Measurements from ENCODE around the gene YEATS4. TPM values are rescaled to one million over a fixed set of nuclear protein-coding genes. Genes with fewer than 3 reads are reported as not detected.
A peak's percentile ranks its signal among the peaks of the same experiment; 100 is the strongest.
"Not testable (repeated sequence)": the region's sequence is repeated elsewhere in the genome, so short reads cannot be mapped to it uniquely, and the experiment has no call there.

YEATS4 gene
- total RNA-seq (10 to 100 TPM; 11.3 to 36.5 (median 15.4) TPM), polyA plus RNA-seq (10 to 100 TPM; 13.6 to 18.3 (median 17.6) TPM)
- long read RNA-seq, donor 1, transcript YEATS4-201 (7 exons, 1,434 nt) = major isoform, 6 of 24 reads
- long read RNA-seq, donor 1, partial matches to known transcripts = 16 of 24 reads
- long read RNA-seq, donor 1, other reads (novel, unspliced or antisense) = 0 of 24 reads
- long read RNA-seq, donor 2, transcript YEATS4-201 (7 exons, 1,434 nt) = major isoform, 6 of 26 reads
- long read RNA-seq, donor 2, partial matches to known transcripts = 18 of 26 reads
- long read RNA-seq, donor 2, other reads (novel, unspliced or antisense) = 0 of 26 reads

GRCh38 chr12:69359531-69360347 is at the start of gene YEATS4:
YEATS4 (plus strand) TSS chr12:69359743; CDS start chr12:69359973, 230 bp downstream.
- intact Hi-C loops (cut with DNase I; ENCODE audit: low total_unique reads) = loop anchor here (5.0 kb wide), 1 partner anchor 213 kb away; no protein-coding TSS in a partner anchor
- H3K4me1 ChIP-seq = peaks cover 6 to 49% (median 28%) of the 10 kb centered on the region in 6 donors
- WGBS, 5 donors = 0% methylated on average over 50 to 70 of the region's 70 CpGs
- H3K36me3 ChIP-seq = peaks cover 0 to 36% (median 4%) of the 10 kb centered on the region in 6 donors
- peak within 1 kb of the TSS; percentile 88 to 99 (median 98) for H3K27ac ChIP-seq
- peak; percentile 96 for DNase-seq
- H3K9me3 ChIP-seq = no peaks in the 10 kb centered on the region
- TF ChIP-seq POLR2A (IDR thresholded peaks at IDR 0.05) = peak in 1 of 3 donors; percentile 29
- peak; percentile 93 to 95 (median 94) for TF ChIP-seq POLR2AphosphoS5 (IDR thresholded peaks at IDR 0.05)
- peak in 4 of 11 experiments; percentile 4 to 18 (median 17) for TF ChIP-seq CTCF (IDR thresholded peaks at IDR 0.05 in 8 of 11, conservative IDR thresholded peaks at IDR 0.05 in 3 of 11)
- H3K27me3 ChIP-seq (replicated peaks in 1 of 7) = no peaks in the 10 kb centered on the region
- H3K4me3 ChIP-seq = peak within 1 kb of the TSS; percentile 83 to 96 (median 94)

GRCh38 chr12:69313209-69313608 is 46.3 kb upstream of the YEATS4 start:
- Histone ChIP-seq H3K9me3 (peaks cover 0 to 11% (median 2%) of the 10 kb centered on the region in 8 donors), H3K36me3 (no peaks in the 10 kb centered on the region), H3K27me3 (replicated peaks in 1 of 7) (no peaks in the 10 kb centered on the region), H3K4me1 (no peaks in the 10 kb centered on the region), H3K27ac (no peak overlapping the region), H3K4me3 (no peak overlapping the region)
- TF ChIP-seq POLR2AphosphoS5 (IDR thresholded peaks at IDR 0.05) (no peak), CTCF (IDR thresholded peaks at IDR 0.05 in 8 of 11, conservative IDR thresholded peaks at IDR 0.05 in 3 of 11) (no peak), POLR2A (IDR thresholded peaks at IDR 0.05) (no peak)
- intact Hi-C loops (cut with DNase I; ENCODE audit: low total_unique reads) = no loop called here
- WGBS, 5 donors = 79 to 99% (median 97%) methylated on average over 3 of the region's 3 CpGs
- DNase-seq = no peak

GRCh38 chr12:69316784-69317183 is 42.8 kb upstream of the YEATS4 start:
- H3K27ac ChIP-seq; H3K4me3 ChIP-seq; DNase-seq; H3K4me1 ChIP-seq; H3K27me3 ChIP-seq (replicated peaks in 1 of 7); H3K36me3 ChIP-seq; intact Hi-C loops (cut with DNase I; ENCODE audit: low total_unique reads): not testable (repeated sequence)
- H3K9me3 ChIP-seq = peaks cover 0 to 18% (median 2%) of the 10 kb centered on the region in 8 donors

- H3K36me3 ChIP-seq; H3K4me1 ChIP-seq; H3K27ac ChIP-seq; intact Hi-C loops (cut with DNase I; ENCODE audit: low total_unique reads); H3K27me3 ChIP-seq (replicated peaks in 1 of 7); H3K4me3 ChIP-seq; DNase-seq: not testable (repeated sequence)
- peaks cover 0 to 18% (median 2%) of the 10 kb centered on the region in 8 donors for H3K9me3 ChIP-seq
- WGBS, 5 donors = 75 to 92% (median 83%) methylated on average over 2 of the region's 2 CpGs
These were observed 42.3 kb upstream of the YEATS4 start for GRCh38 chr12:69317233-69317632.

GRCh38 chr12:69318225-69318624 is 41.3 kb upstream of the YEATS4 start:
- 89 to 96% (median 95%) methylated on average over 2 of the region's 2 CpGs for WGBS, 5 donors
- Histone ChIP-seq H3K4me3 (no peak overlapping the region), H3K27me3 (replicated peaks in 1 of 7) (no peaks in the 10 kb centered on the region), H3K4me1 (no peaks in the 10 kb centered on the region), H3K36me3 (no peaks in the 10 kb centered on the region), H3K9me3 (peaks cover 0 to 17% (median 2%) of the 10 kb centered on the region in 8 donors), H3K27ac (no peak overlapping the region)
- intact Hi-C loops (cut with DNase I; ENCODE audit: low total_unique reads) = no loop called here
- TF ChIP-seq POLR2AphosphoS5 (IDR thresholded peaks at IDR 0.05) (no peak), CTCF (IDR thresholded peaks at IDR 0.05 in 8 of 11, conservative IDR thresholded peaks at IDR 0.05 in 3 of 11) (no peak), POLR2A (IDR thresholded peaks at IDR 0.05) (no peak)
- no peak for DNase-seq
